SKM-1 treated with dmso at 0.1 percent for 144 hours (cell line): ENCODE results near the gene PXT1.

Source experiments
- DNase-seq: peaks from one replicate; lab custom pipeline; 2025; ENCODE audit not compliant: unreplicated experiment; lab: John Stamatoyannopoulos, UW

PXT1 gene

GRCh38 chr6:36392621-36393020 lies 50.0 kb downstream of the PXT1 start:
- DNase-seq, result no peak

DNA sequence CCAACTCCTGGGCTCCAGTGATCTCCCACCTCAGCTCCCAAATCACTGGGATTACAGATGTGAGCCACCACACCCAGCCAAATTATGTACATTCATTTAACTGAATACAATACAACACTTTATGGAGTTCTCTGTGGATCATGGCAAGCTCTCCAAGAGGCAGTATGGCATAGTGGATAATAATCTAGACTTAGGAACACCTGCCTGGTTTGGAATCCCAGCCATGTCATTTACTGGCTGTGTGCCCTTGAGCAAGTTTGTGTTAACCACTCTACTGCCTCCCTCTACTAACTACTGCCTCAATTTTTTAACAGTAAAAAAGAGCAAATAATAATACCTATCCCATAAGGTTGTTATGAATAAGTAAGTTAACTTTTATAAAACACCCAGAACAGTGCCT lies 53.3 kb downstream of the PXT1 start:
- no peak for DNase-seq

GRCh38 chr6:36387440-36388303 lies 55.0 kb downstream of the PXT1 start, which contains the start of gene ETV7:
TSS of gene ETV7 (minus strand) at chr6:36387669. CDS start at chr6:36387541, 128 bp downstream.
- DNase-seq, result no peak

GRCh38 chr6:36386495-36387439 lies 55.9 kb downstream of the PXT1 start:
- no peak for DNase-seq

GRCh38 chr6:36384095-36384494 lies 58.6 kb downstream of the PXT1 start:
- DNase-seq, result no peak

GRCh38 chr6:36383606-36384005 lies 59.0 kb downstream of the PXT1 start:
- DNase-seq, result no peak

DNA sequence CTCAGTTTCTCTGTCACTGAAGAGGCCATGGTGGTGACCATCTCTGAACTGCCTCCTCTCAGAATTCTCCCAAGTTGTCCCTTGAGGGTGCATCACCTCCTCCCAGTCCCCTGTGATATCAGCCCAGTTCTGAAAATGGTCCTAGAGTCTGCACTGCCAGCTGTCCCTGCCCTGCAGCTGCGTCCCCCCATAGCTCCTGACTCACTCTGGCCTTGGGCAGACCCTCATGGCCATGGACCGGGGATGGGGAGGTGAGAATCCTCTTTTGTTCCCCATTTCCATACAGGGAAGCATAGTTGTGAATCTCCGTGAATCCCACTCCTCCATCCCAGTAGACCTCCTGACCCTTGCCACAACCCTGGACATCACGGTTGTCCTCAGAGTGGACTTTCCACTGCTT lies 59.7 kb downstream of the PXT1 start:
- no peak for DNase-seq

DNA sequence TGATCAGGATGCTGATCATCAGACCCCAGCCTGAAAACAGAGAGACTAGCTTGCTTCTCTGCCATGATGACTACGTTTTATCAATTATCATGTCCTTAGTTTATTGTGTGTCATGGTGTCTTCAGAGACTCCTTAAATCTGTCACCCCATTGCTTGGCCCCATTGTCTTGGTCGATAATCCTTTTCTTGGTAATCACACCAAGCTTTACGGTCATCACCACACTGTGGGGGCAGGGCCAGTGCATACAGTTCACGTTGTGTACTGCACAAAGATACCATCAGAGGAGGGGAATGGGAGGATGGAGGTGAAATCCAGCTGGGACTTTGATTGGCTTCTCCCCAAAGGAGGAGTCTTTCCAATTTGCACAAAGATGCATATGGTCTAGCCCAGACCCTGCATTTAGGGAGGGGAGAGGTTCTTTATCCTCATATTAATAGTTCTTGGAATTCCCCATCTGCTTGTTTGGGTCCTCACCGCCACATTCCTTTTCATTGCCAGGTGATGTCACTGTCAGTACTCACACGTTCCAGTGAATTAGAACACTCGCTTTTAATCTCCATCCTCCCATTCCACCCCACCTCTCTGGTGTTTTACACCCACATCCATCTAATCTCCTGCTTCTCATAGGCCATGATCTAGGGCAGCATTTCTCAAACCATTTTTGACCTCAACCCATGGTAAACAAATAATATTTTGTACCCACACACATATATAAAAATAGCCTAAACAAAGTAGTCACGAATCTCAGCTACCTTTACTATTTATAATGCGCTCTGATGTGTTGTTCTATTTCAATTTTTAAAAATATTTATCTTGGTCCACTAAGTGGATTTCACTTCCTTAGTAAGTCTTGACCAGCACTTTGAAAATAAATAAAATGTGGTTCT lies 60.9 kb downstream of the PXT1 start:
- no peak for DNase-seq

- no peak for DNase-seq
Measured at GRCh38 chr6:36380166-36380565, 62.5 kb downstream of the PXT1 start.

DNA sequence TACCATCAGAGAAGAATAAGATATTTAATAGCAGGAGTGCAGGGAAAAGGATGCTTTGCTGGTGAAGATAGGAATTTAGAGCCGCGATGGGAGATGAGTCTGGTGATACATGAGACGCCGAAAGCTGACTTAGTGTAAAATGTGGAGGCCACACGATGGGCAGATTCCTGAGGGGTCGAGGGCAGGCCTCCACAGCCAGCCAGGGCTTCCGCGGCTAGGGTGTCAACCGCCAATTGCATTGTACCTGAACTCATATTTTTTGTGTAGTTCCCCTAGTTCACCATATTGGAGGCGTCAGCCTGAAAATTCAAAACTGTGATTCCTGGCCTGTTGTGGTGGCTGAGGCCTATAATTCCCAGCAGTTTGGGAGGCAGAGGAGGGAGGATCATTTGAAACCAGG lies 63.7 kb downstream of the PXT1 start:
- no peak for DNase-seq

GRCh38 chr6:36378243-36378920 lies 64.3 kb downstream of the PXT1 start:
- no peak for DNase-seq

GRCh38 chr6:36377594-36377993 lies 65.1 kb downstream of the PXT1 start:
- no peak for DNase-seq

GRCh38 chr6:36376742-36377141 lies 65.9 kb downstream of the PXT1 start:
- DNase-seq, result no peak

DNA sequence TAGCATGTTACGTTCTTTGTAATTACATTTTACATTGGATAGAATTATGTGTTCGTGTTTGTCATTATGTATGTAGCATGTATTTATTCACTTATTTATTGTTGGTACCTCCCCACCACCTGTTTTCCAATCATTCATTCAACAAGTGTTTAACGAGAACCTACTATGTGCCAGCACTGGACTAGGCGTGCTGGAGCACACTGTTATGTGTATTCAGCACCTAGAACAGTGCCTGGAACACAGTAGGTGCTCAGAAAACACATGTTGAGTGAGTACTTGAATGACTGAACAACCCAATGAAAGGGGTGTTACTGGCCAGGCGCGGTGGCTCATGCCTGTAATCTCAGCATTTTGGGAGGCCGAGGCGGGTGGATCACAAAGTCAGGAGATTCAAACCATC lies 66.5 kb downstream of the PXT1 start:
- no peak for DNase-seq

- DNase-seq, result no peak
Measured at GRCh38 chr6:36375644-36376155, 67.0 kb downstream of the PXT1 start.

DNA sequence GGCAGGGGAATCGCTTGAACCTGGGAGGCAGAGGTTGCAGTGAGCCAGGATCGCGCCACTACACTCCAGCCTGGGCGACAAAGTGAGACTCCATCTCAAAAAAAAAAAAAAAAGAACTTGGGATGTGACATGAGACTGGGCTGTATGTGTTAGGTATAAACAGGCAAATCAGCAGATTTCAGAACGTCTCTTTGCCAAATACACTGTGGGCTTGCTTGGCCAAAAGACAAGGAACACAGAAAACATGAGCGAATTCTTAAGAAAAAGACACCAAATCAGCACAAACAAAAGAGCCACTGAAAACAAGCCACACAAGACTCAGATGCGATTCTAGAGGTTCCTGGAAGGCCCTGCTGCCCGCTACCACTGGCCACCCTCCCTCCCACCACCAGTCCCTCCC lies 67.7 kb downstream of the PXT1 start:
- DNase-seq, result no peak

DNA sequence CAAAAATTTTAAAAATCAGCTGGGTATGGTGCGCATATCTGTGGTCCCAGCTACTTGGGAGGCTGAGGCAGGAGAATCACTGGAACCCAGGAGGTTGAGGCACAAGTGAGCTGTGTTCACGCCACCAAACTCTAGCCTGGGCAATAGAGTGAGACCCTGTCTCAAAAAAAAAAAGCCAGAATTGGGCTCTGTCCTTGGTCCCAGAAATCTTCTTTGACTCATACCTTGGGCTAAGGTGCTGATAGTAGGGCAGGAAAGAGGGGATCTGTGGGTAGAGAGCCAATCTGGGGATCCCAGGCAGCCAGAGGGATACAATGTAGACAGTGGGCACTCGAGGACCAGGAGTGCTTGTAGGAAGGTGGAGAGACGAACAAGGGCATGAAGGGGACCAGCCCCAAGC lies 68.5 kb downstream of the PXT1 start:
- DNase-seq, result no peak

DNA sequence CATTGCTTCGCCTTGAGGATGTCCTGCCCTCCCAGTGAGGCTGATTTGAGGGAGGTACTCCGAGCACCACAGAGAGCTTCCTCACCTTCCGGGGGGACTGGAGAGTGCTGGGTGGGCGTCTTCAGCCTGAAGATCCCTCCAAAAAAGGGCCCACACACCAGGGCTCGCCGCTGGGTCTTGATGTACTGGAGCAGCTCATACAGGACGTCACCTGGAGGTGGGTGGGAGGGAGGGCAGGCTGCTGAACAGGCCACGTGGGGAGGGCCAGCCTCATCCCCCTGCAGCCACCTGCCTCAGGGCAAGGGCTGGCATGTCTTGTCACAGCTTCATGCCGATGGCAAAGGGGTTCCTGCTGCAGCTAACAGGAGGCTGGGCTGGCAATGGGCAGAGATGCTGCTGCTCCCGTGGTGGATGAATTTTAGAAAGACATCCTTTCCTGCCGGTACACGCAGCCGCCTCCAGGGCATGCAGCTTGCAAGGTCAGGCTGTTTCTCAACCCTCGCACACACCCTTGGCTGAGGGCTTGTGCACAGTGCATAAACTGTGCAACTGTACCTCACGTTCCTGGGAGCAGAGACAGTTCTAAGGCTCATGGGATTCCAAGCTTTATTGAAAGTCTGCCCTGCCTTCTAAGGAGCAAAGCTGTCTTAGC lies 69.2 kb downstream of the PXT1 start:
- no peak for DNase-seq

GRCh38 chr6:36372088-36372487 lies 70.6 kb downstream of the PXT1 start:
- no peak for DNase-seq

GRCh38 chr6:36371211-36371610 lies 71.4 kb downstream of the PXT1 start:
- no peak for DNase-seq
